Mesendoderm (in vitro differentiated cells): ENCODE results near the gene SMO.

Experiments used
- DNase-seq: peaks from one replicate; pipeline ENCODE4 v3.0.0; 2013
- H2AK5ac ChIP-seq: 2 replicates; pipeline ENCODE4 v1.6.1; 2013; ENCODE audit warnings: low read length, inconsistent platforms
- H2BK120ac ChIP-seq: 2 replicates; pipeline ENCODE4 v1.6.1; 2013; ENCODE audit warnings: low read depth, mild to moderate bottlenecking, low read length, moderate library complexity, mixed read lengths
- H2BK15ac ChIP-seq: replicated peaks from 2 replicates; pipeline ENCODE4 v1.6.1; 2013; ENCODE audit warnings: low read depth, mild to moderate bottlenecking, moderate library complexity
- H2BK5ac ChIP-seq: 2 replicates; pipeline ENCODE4 v1.6.1; 2013; ENCODE audit warnings: low read length, inconsistent platforms
- H3K18ac ChIP-seq: 2 replicates; pipeline ENCODE4 v1.6.1; 2013; ENCODE audit warnings: mild to moderate bottlenecking, low read length, mixed read lengths
- H3K23ac ChIP-seq: one replicate; pipeline ENCODE4 v1.6.1; 2013; ENCODE audit warnings: low read length
- H3K27ac ChIP-seq: 2 replicates; pipeline ENCODE4 v1.5.1; 2013; ENCODE audit warnings: low read depth, mild to moderate bottlenecking, inconsistent platforms, low read length, moderate library complexity
- H3K27me3 ChIP-seq: 2 replicates; pipeline ENCODE4 v1.6.1; 2013; ENCODE audit warnings: low read length, control low read depth, mild to moderate bottlenecking, inconsistent platforms; ENCODE audit not compliant: insufficient read depth, poor library complexity
- H3K36me3 ChIP-seq: 2 replicates; pipeline ENCODE4 v1.6.1; 2013; ENCODE audit warnings: low read length, inconsistent platforms; ENCODE audit not compliant: control insufficient read depth, insufficient read depth
- H3K4ac ChIP-seq: one replicate; pipeline ENCODE4 v1.6.1; 2013; ENCODE audit warnings: low read depth, mild to moderate bottlenecking, low read length, moderate library complexity
- H3K4me1 ChIP-seq: 2 replicates; pipeline ENCODE4 v1.6.1; 2013; ENCODE audit warnings: low read depth, low read length, inconsistent platforms; ENCODE audit not compliant: control insufficient read depth
- H3K4me2 ChIP-seq: 2 replicates; pipeline ENCODE4 v1.6.1; 2013; ENCODE audit warnings: low read length
- H3K4me3 ChIP-seq: 2 replicates; pipeline ENCODE4 v1.5.1; 2013; ENCODE audit warnings: mild to moderate bottlenecking, low read length
- H3K56ac ChIP-seq: one replicate; pipeline ENCODE4 v1.6.1; 2013; ENCODE audit warnings: low read length
- H3K79me1 ChIP-seq: 2 replicates; pipeline ENCODE4 v1.6.1; 2013; ENCODE audit warnings: low read length, inconsistent platforms
- H3K79me2 ChIP-seq: 2 replicates; pipeline ENCODE4 v1.6.1; 2013; ENCODE audit warnings: mild to moderate bottlenecking, low read length; ENCODE audit not compliant: control insufficient read depth, insufficient read depth
- H3K9ac ChIP-seq: 2 replicates; pipeline ENCODE4 v1.6.1; 2013; ENCODE audit warnings: low read length, inconsistent platforms
- H4K5ac ChIP-seq: one replicate; pipeline ENCODE4 v1.6.1; 2013; ENCODE audit warnings: low read length
- H4K8ac ChIP-seq: one replicate; pipeline ENCODE4 v1.6.1; 2013; ENCODE audit warnings: low read depth, mild to moderate bottlenecking, control low read depth, low read length, moderate library complexity
- WGBS: extraction: QIAGEN DNeasy Blood & Tissue Kit; methylation state at CpG from one replicate; pipeline ENCODE4 v1.1.7; 2013; ENCODE audit warnings: low lambda C conversion rate, missing lambda C conversion rate; ENCODE audit not compliant: insufficient coverage; ENCODE audit errors: extremely low coverage; 5-methylcytosine and 5-hydroxymethylcytosine counted together

SMO gene

GRCh38 chr7:129227646-129228578, 39.5 kb downstream of the SMO start:
- Histone ChIP-seq H2BK15ac (no peak overlapping the region), H3K27ac (no peak overlapping the region), H2BK120ac (no peak overlapping the region), H3K27me3 (no peaks in the 10 kb centered on the region), H4K5ac (no peak overlapping the region), H3K4me2 (no peak overlapping the region), H2AK5ac (no peak overlapping the region), H3K79me1 (peaks cover 3% of the 10 kb centered on the region), H3K36me3 (no peaks in the 10 kb centered on the region), H3K18ac (no peak overlapping the region), H3K4ac (no peak overlapping the region), H3K23ac (no peak overlapping the region), H4K8ac (no peak overlapping the region), H3K56ac (no peak overlapping the region), H2BK5ac (no peak overlapping the region), H3K4me3 (no peak overlapping the region), H3K4me1 (peaks cover 2% of the 10 kb centered on the region), H3K79me2 (peaks cover 2% of the 10 kb centered on the region), H3K9ac (no peak overlapping the region)
- no CpG with 5 or more reads among the region's 4 CpGs for WGBS
- DNase-seq, result no peak

- peaks cover 2% of the 10 kb centered on the region for H3K4me1 ChIP-seq
- no CpG with 5 or more reads among the region's 2 CpGs for WGBS
- H3K18ac ChIP-seq, result no peak overlapping the region
- H3K27me3 ChIP-seq, result no peaks in the 10 kb centered on the region
- H3K4me3 ChIP-seq, result no peak overlapping the region
- H3K79me2 ChIP-seq, result peaks cover 2% of the 10 kb centered on the region
- no peak overlapping the region for H2AK5ac ChIP-seq
- H3K27ac ChIP-seq, result no peak overlapping the region
- peaks cover 3% of the 10 kb centered on the region for H3K79me1 ChIP-seq
- H3K56ac ChIP-seq, result no peak overlapping the region
- H2BK15ac ChIP-seq, result no peak overlapping the region
- no peak overlapping the region for H4K8ac ChIP-seq
- H3K23ac ChIP-seq, result no peak overlapping the region
- H4K5ac ChIP-seq, result no peak overlapping the region
- no peak overlapping the region for H3K9ac ChIP-seq
- no peaks in the 10 kb centered on the region for H3K36me3 ChIP-seq
- no peak overlapping the region for H2BK120ac ChIP-seq
- no peak overlapping the region for H2BK5ac ChIP-seq
- DNase-seq, result no peak
- no peak overlapping the region for H3K4me2 ChIP-seq
- no peak overlapping the region for H3K4ac ChIP-seq
Measured at GRCh38 chr7:129228633-129229032, 40.2 kb downstream of the SMO start.

- H2BK5ac ChIP-seq, result no peak overlapping the region
- H3K4me1 ChIP-seq, result no peaks in the 10 kb centered on the region
- no peak overlapping the region for H3K56ac ChIP-seq
- H3K18ac ChIP-seq, result no peak overlapping the region
- H2BK15ac ChIP-seq, result no peak overlapping the region
- H3K27me3 ChIP-seq, result no peaks in the 10 kb centered on the region
- no peak overlapping the region for H4K8ac ChIP-seq
- no peak overlapping the region for H2BK120ac ChIP-seq
- no peak overlapping the region for H3K4ac ChIP-seq
- H3K36me3 ChIP-seq, result no peaks in the 10 kb centered on the region
- no CpG with 5 or more reads among the region's 5 CpGs for WGBS
- H3K79me1 ChIP-seq, result peaks cover 3% of the 10 kb centered on the region
- no peak overlapping the region for H3K4me2 ChIP-seq
- H2AK5ac ChIP-seq, result no peak overlapping the region
- no peak overlapping the region for H3K27ac ChIP-seq
- no peak overlapping the region for H3K23ac ChIP-seq
- H3K4me3 ChIP-seq, result no peak overlapping the region
- no peak overlapping the region for H4K5ac ChIP-seq
- H3K9ac ChIP-seq, result no peak overlapping the region
- H3K79me2 ChIP-seq, result peaks cover 2% of the 10 kb centered on the region
- no peak for DNase-seq
Measured at GRCh38 chr7:129231666-129232065, 43.2 kb downstream of the SMO start.

GRCh38 chr7:129238546-129238945, 50.1 kb downstream of the SMO start:
- Histone ChIP-seq H3K27me3 (no peaks in the 10 kb centered on the region), H3K4me1 (no peaks in the 10 kb centered on the region), H2AK5ac (no peak overlapping the region), H4K5ac (no peak overlapping the region), H3K18ac (no peak overlapping the region), H4K8ac (no peak overlapping the region), H2BK5ac (no peak overlapping the region), H3K79me2 (no peaks in the 10 kb centered on the region), H3K79me1 (no peaks in the 10 kb centered on the region), H3K27ac (no peak overlapping the region), H3K4ac (no peak overlapping the region), H2BK15ac (no peak overlapping the region), H3K4me2 (no peak overlapping the region), H3K9ac (no peak overlapping the region), H3K23ac (no peak overlapping the region), H3K4me3 (no peak overlapping the region), H3K56ac (no peak overlapping the region), H2BK120ac (no peak overlapping the region), H3K36me3 (no peaks in the 10 kb centered on the region)
- no peak for DNase-seq
- WGBS, result no CpG with 5 or more reads among the region's 8 CpGs

GRCh38 chr7:129240119-129240820, 51.8 kb downstream of the SMO start:
- no peak overlapping the region for H3K4ac ChIP-seq
- H3K4me1 ChIP-seq, result no peaks in the 10 kb centered on the region
- H3K9ac ChIP-seq, result no peak overlapping the region
- DNase-seq, result no peak
- H3K36me3 ChIP-seq, result no peaks in the 10 kb centered on the region
- H4K8ac ChIP-seq, result no peak overlapping the region
- WGBS, result no CpG with 5 or more reads among the region's 10 CpGs
- H2AK5ac ChIP-seq, result no peak overlapping the region
- H2BK5ac ChIP-seq, result no peak overlapping the region
- no peak overlapping the region for H4K5ac ChIP-seq
- H3K56ac ChIP-seq, result no peak overlapping the region
- H3K4me3 ChIP-seq, result no peak overlapping the region
- no peak overlapping the region for H2BK120ac ChIP-seq
- H3K27ac ChIP-seq, result no peak overlapping the region
- no peak overlapping the region for H3K4me2 ChIP-seq
- no peaks in the 10 kb centered on the region for H3K79me1 ChIP-seq
- no peak overlapping the region for H3K18ac ChIP-seq
- H3K23ac ChIP-seq, result no peak overlapping the region
- H2BK15ac ChIP-seq, result no peak overlapping the region
- H3K27me3 ChIP-seq, result no peaks in the 10 kb centered on the region
- no peaks in the 10 kb centered on the region for H3K79me2 ChIP-seq
